Measurements from ENCODE around the gene DDX42.

Gene DDX42

DNA sequence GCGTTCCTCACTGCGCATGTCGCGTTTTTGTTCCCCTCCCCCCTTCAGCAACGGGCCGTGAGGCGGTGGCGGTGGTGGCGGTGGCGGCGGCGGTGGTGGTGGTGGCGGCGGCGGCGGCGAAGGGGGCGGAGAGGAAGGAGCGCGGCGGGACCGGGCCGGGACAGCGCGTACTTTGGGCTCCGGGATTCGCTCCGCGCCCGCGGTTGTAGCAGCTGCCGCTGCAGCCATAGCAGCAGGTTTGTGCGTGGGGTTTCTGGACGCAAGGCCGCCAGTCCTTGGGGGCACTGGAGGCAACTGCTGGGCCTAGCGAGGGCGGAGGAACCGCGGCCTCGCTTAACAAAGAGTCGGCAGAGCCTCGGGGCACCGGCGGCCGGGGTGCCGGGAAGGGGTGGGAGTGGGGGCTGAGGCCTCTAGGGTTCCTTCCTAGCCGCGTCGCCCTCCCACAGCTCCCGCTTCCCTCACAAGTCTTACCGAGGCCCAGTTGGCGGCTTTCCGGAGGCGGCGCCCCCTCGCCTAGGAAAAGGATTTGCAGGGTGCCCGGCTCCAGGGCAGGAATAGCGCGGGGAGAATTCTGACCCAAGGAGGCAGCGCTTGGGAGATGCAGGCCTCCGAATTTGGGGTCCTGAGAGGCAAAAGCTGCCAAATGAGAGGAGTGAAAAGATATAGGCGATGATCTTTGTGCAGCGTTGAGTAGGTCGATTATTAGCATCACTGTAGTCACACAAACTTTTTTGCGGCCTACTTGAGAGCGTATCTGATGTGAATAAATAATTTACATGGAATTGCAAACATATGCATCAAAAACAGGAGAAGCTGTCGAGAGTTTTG is at the start of gene DDX42:
Gene DDX42 (plus strand): TSS at position 30 of the 828 bp plus-strand sequence. CDS start 12,880 bp downstream, outside the sequence.
- peak within 1 kb of the TSS; percentile 98 for H3K27ac ChIP-seq (ENCODE audit: low read length)
- H3K27me3 ChIP-seq (ENCODE audit: low read depth, low read length) = no peaks in the 10 kb centered on the region
- no peaks in the 10 kb centered on the region for H3K9me3 ChIP-seq (ENCODE audit: control insufficient read depth in 1 of 2, low read length in 2 of 2)
- H3K4me1 ChIP-seq (ENCODE audit: control insufficient read depth in 1 of 2, insufficient read depth in 2 of 2, low read length in 2 of 2) = peaks cover 9 to 42% of the 10 kb centered on the region in 2 donors
- peaks cover 9 to 10% of the 10 kb centered on the region in 2 donors for H3K36me3 ChIP-seq (ENCODE audit: control insufficient read depth in 1 of 2, insufficient read depth in 2 of 2, low read length in 2 of 2)
- H3K4me3 ChIP-seq (ENCODE audit: low read depth in 1 of 2, low read length in 2 of 2) = peak within 1 kb of the TSS; percentile 86 to 89

GRCh38 chr17:63735691-63736090 is 38.3 kb upstream of the DDX42 start:
- Histone ChIP-seq H3K9me3 (ENCODE audit: control insufficient read depth in 1 of 2, low read length in 2 of 2) (no peaks in the 10 kb centered on the region), H3K36me3 (ENCODE audit: control insufficient read depth in 1 of 2, insufficient read depth in 2 of 2, low read length in 2 of 2) (peaks cover 0 to 4% of the 10 kb centered on the region in 2 donors), H3K27ac (ENCODE audit: low read length) (no peak overlapping the region), H3K27me3 (ENCODE audit: low read depth, low read length) (no peaks in the 10 kb centered on the region), H3K4me1 (ENCODE audit: control insufficient read depth in 1 of 2, insufficient read depth in 2 of 2, low read length in 2 of 2) (peaks cover 3 to 7% of the 10 kb centered on the region in 2 donors), H3K4me3 (ENCODE audit: low read depth in 1 of 2, low read length in 2 of 2) (no peak overlapping the region)

DNA sequence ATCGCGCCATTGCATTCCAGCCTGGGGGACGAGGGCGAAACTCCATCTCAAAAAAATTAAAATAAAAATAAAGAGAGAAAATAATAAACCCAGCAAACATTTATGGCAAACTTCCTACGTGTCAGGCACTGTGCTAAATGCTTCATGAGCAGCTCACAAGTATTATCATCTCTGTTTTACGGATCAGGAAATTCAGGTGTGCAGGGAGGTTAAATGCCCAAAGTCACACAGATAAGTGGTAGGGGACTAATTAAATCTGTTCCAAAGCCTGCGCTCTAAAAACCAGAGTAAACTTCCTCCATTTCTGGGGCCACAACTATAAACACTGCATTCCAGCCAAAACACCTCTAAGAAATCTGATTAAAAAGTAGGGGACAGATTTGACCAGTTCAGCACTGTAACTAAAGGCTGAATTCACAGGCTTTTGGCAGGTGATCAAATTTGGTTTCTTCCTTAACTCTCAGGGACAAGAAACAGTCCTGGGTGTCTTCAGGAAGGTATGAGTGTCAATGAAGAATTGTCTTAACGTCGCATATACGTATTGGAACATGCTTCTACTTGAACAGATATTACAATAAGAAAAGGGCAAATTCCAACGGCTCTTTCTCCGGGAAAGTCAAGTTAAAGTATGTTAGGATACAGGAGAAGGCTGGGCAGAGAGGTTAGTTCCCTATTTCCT is 33.4 kb upstream of the DDX42 start:
- peaks cover 2 to 3% of the 10 kb centered on the region in 2 donors for H3K36me3 ChIP-seq (ENCODE audit: control insufficient read depth in 1 of 2, insufficient read depth in 2 of 2, low read length in 2 of 2)
- peaks cover 4 to 9% of the 10 kb centered on the region in 2 donors for H3K4me1 ChIP-seq (ENCODE audit: control insufficient read depth in 1 of 2, insufficient read depth in 2 of 2, low read length in 2 of 2)
- peak overlapping the region; percentile 87 for H3K27ac ChIP-seq (ENCODE audit: low read length)
- peak overlapping the region; percentile 83 to 84 for H3K4me3 ChIP-seq (ENCODE audit: low read depth in 1 of 2, low read length in 2 of 2)
- H3K27me3 ChIP-seq (ENCODE audit: low read depth, low read length) = no peaks in the 10 kb centered on the region
- H3K9me3 ChIP-seq (ENCODE audit: control insufficient read depth in 1 of 2, low read length in 2 of 2) = no peaks in the 10 kb centered on the region

DNA sequence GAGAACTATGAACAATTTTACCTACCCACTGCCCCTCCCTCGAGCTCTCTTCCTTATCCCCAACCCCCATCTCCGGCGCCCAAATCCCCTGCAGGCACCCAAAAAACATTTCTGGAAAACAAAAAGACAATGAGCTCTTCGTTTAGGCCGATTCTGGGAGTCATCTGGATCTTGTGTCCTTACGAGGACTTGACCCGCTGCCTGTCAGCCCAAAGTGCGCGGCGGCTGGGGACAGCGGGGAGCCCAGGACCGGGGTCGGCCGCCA is 32.9 kb upstream of the DDX42 start:
- Histone ChIP-seq H3K9me3 (ENCODE audit: control insufficient read depth in 1 of 2, low read length in 2 of 2) (no peaks in the 10 kb centered on the region), H3K36me3 (ENCODE audit: control insufficient read depth in 1 of 2, insufficient read depth in 2 of 2, low read length in 2 of 2) (peaks cover 7% of the 10 kb centered on the region in 2 donors), H3K27ac (ENCODE audit: low read length) (peak overlapping the region; percentile 87), H3K4me3 (ENCODE audit: low read depth in 1 of 2, low read length in 2 of 2) (peak overlapping the region; percentile 83 to 84), H3K4me1 (ENCODE audit: control insufficient read depth in 1 of 2, insufficient read depth in 2 of 2, low read length in 2 of 2) (peaks cover 4 to 9% of the 10 kb centered on the region in 2 donors), H3K27me3 (ENCODE audit: low read depth, low read length) (no peaks in the 10 kb centered on the region)

DNA sequence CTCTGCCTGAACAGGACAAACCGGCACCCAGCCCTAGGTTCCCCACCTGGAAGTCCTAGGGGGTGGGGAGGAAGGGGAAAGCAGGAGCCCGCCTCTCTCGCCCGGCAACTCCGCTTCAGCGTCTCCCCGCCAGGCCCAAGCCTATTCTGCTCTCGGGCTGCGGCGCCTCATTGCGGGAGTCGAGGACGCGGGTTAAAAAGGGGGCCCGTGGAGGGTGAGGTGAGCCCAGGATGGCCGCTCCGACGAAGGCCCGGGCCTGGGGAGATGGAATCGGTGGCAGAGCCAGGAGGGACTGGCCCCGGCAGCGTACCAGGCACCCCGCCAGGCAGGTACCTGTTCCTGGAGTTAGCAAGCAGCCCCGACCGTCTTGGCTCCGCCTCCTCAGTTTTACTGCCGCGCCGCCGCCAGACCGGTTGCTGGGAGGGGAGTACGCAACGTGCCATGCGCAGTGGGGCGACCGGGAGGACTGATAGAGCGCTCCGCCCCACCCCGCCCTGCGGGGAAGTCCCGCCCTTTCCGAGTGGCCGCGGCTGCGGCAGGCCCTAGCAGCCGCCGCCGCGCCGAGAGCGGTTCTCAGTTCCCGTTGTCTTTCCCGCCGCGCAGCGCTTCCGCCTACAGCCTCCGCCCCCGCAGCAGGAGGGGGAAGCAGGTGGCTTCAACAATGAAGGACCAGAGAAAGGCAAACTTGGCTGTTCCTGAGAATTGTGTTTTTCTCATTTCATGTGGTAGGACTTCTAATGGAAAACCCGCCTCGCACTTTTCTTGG is 32.4 kb upstream of the DDX42 start, which contains the start of gene STRADA:
Gene STRADA (minus strand): TSS at position 392 of the 766 bp plus-strand sequence. CDS start 13,430 bp downstream, outside the sequence.
- H3K9me3 ChIP-seq (ENCODE audit: control insufficient read depth in 1 of 2, low read length in 2 of 2) = no peaks in the 10 kb centered on the region
- peak within 1 kb of the TSS; percentile 94 for H3K27ac ChIP-seq (ENCODE audit: low read length)
- H3K4me3 ChIP-seq (ENCODE audit: low read depth in 1 of 2, low read length in 2 of 2) = peak within 1 kb of the TSS; percentile 83 to 84

DNA sequence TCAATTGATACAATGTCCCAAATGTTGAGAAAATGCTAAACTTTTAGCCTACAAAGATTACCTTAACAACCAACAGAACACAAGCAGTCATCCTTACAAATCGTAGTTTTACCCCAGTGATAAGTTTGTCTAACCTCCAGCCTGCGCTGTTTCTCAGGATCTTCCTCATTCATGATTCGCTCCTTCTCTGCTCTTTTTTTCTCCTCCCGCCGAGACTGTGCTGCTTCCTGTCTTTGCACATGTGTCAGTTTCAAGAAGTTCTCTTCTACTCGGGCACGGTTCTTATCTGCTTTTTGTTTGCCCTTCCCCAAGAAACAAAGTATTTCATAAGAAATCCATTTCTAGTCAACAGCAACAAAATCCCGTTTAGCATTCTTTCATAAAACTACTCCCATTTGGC is 22.2 kb upstream of the DDX42 start:
- H3K27me3 ChIP-seq (ENCODE audit: low read depth, low read length) = no peaks in the 10 kb centered on the region
- H3K36me3 ChIP-seq (ENCODE audit: control insufficient read depth in 1 of 2, insufficient read depth in 2 of 2, low read length in 2 of 2) = peaks cover 46 to 65% of the 10 kb centered on the region in 2 donors
- no peak overlapping the region for H3K27ac ChIP-seq (ENCODE audit: low read length)
- H3K4me1 ChIP-seq (ENCODE audit: control insufficient read depth in 1 of 2, insufficient read depth in 2 of 2, low read length in 2 of 2) = no peaks in the 10 kb centered on the region
- no peak overlapping the region for H3K4me3 ChIP-seq (ENCODE audit: low read depth in 1 of 2, low read length in 2 of 2)
- H3K9me3 ChIP-seq (ENCODE audit: control insufficient read depth in 1 of 2, low read length in 2 of 2) = no peaks in the 10 kb centered on the region

More for the DNA sequence above, 32.4 kb upstream of the DDX42 start, which contains the start of gene STRADA:
- H3K4me1 ChIP-seq (ENCODE audit: control insufficient read depth in 1 of 2, insufficient read depth in 2 of 2, low read length in 2 of 2) = peaks cover 4 to 9% of the 10 kb centered on the region in 2 donors
- H3K27me3 ChIP-seq (ENCODE audit: low read depth, low read length) = no peaks in the 10 kb centered on the region
- H3K36me3 ChIP-seq (ENCODE audit: control insufficient read depth in 1 of 2, insufficient read depth in 2 of 2, low read length in 2 of 2) = peaks cover 11 to 12% of the 10 kb centered on the region in 2 donors

GRCh38 chr17:63752707-63753106 is 21.3 kb upstream of the DDX42 start:
- Histone ChIP-seq H3K36me3 (ENCODE audit: control insufficient read depth in 1 of 2, insufficient read depth in 2 of 2, low read length in 2 of 2) (peaks cover 45 to 66% of the 10 kb centered on the region in 2 donors), H3K27ac (ENCODE audit: low read length) (no peak overlapping the region), H3K9me3 (ENCODE audit: control insufficient read depth in 1 of 2, low read length in 2 of 2) (no peaks in the 10 kb centered on the region), H3K4me1 (ENCODE audit: control insufficient read depth in 1 of 2, insufficient read depth in 2 of 2, low read length in 2 of 2) (no peaks in the 10 kb centered on the region), H3K4me3 (ENCODE audit: low read depth in 1 of 2, low read length in 2 of 2) (no peak overlapping the region), H3K27me3 (ENCODE audit: low read depth, low read length) (no peaks in the 10 kb centered on the region)

GRCh38 chr17:63753215-63753614 is 20.8 kb upstream of the DDX42 start:
- Histone ChIP-seq H3K27ac (ENCODE audit: low read length) (no peak overlapping the region), H3K9me3 (ENCODE audit: control insufficient read depth in 1 of 2, low read length in 2 of 2) (no peaks in the 10 kb centered on the region), H3K4me1 (ENCODE audit: control insufficient read depth in 1 of 2, insufficient read depth in 2 of 2, low read length in 2 of 2) (no peaks in the 10 kb centered on the region), H3K36me3 (ENCODE audit: control insufficient read depth in 1 of 2, insufficient read depth in 2 of 2, low read length in 2 of 2) (peaks cover 45 to 66% of the 10 kb centered on the region in 2 donors), H3K27me3 (ENCODE audit: low read depth, low read length) (no peaks in the 10 kb centered on the region), H3K4me3 (ENCODE audit: low read depth in 1 of 2, low read length in 2 of 2) (no peak overlapping the region)

- H3K27ac ChIP-seq (ENCODE audit: low read length) = no peak overlapping the region
- no peak overlapping the region for H3K4me3 ChIP-seq (ENCODE audit: low read depth in 1 of 2, low read length in 2 of 2)
- no peaks in the 10 kb centered on the region for H3K27me3 ChIP-seq (ENCODE audit: low read depth, low read length)
- peaks cover 45 to 61% of the 10 kb centered on the region in 2 donors for H3K36me3 ChIP-seq (ENCODE audit: control insufficient read depth in 1 of 2, insufficient read depth in 2 of 2, low read length in 2 of 2)
- no peaks in the 10 kb centered on the region for H3K4me1 ChIP-seq (ENCODE audit: control insufficient read depth in 1 of 2, insufficient read depth in 2 of 2, low read length in 2 of 2)
- no peaks in the 10 kb centered on the region for H3K9me3 ChIP-seq (ENCODE audit: control insufficient read depth in 1 of 2, low read length in 2 of 2)
Measured at GRCh38 chr17:63754046-63754445, 19.9 kb upstream of the DDX42 start.

DNA sequence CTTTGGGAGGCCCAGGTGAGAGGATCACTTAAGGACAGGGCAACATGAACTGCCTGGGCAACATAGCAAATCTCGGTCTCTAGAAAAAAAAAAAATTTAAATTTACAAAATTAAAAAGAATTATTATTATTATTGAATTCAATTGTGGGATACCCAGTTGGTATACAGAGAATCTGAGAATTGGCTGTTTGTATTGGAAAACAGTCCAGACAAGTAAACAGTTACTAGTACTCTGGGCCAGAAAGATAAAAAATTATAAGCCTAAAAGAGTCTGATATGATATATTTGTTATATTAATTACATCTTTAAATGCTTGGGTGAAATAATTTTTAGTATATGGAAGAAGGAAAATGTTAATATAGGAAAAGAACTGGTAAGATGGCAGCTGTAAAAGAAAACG is 15.5 kb upstream of the DDX42 start:
- Histone ChIP-seq H3K27ac (ENCODE audit: low read length) (no peak overlapping the region), H3K9me3 (ENCODE audit: control insufficient read depth in 1 of 2, low read length in 2 of 2) (no peaks in the 10 kb centered on the region), H3K4me3 (ENCODE audit: low read depth in 1 of 2, low read length in 2 of 2) (no peak overlapping the region), H3K27me3 (ENCODE audit: low read depth, low read length) (no peaks in the 10 kb centered on the region), H3K4me1 (ENCODE audit: control insufficient read depth in 1 of 2, insufficient read depth in 2 of 2, low read length in 2 of 2) (no peaks in the 10 kb centered on the region), H3K36me3 (ENCODE audit: control insufficient read depth in 1 of 2, insufficient read depth in 2 of 2, low read length in 2 of 2) (peaks cover 36 to 69% of the 10 kb centered on the region in 2 donors)

All from muscle layer of duodenum (tissue), 2 donors.